Skeletal muscle tissue (tissue), 4 donors: ENCODE results near the gene SRGAP3. TPM values are rescaled to one million over a fixed set of nuclear protein-coding genes. Genes with fewer than 3 reads are reported as not detected.

Experiments used
- H3K27ac ChIP-seq: one replicate; pipeline ENCODE4 v1.7.0; 2013; ENCODE audit warnings: mild to moderate bottlenecking, low read depth, low read length, inconsistent platforms
- H3K27me3 ChIP-seq, 3 donors: one replicate each; pipeline ENCODE4 v1.7.0; 2013; ENCODE audit warnings: low read length in 3 of 3; ENCODE audit not compliant: control insufficient read depth in 3 of 3, insufficient read depth in 3 of 3
- H3K36me3 ChIP-seq, 3 donors: one replicate each; pipeline ENCODE4 v1.7.0; 2013; ENCODE audit warnings: low read length in 3 of 3; ENCODE audit not compliant: control insufficient read depth in 3 of 3, insufficient read depth in 3 of 3
- H3K4me1 ChIP-seq, 3 donors: one replicate each; pipeline ENCODE4 v1.7.0; 2013; ENCODE audit warnings: low read length in 3 of 3, mild to moderate bottlenecking in 3 of 3; ENCODE audit not compliant: control insufficient read depth in 3 of 3, insufficient read depth in 3 of 3
- H3K4me3 ChIP-seq, 3 donors: one replicate each; pipeline ENCODE4 v1.7.0; 2013; ENCODE audit warnings: low read length in 3 of 3
- H3K9ac ChIP-seq, 3 donors: one replicate each; pipeline ENCODE4 v1.7.0; 2013; ENCODE audit warnings: low read length in 3 of 3, mild to moderate bottlenecking in 3 of 3, moderate library complexity in 2 of 3, low read depth in 1 of 3
- H3K9me3 ChIP-seq, 3 donors: one replicate each; pipeline ENCODE4 v1.7.0; 2013; ENCODE audit warnings: low read length in 3 of 3; ENCODE audit not compliant: control insufficient read depth in 3 of 3
- total RNA-seq: library from RNA; depleted of rRNA; stranded (reverse); fragments of >200 nt; gene quantifications from one replicate; pipeline ENCODE4 v1.2.3, GENCODE V29; 2014
- donor health status: Osteomylitis.

SRGAP3 gene
- total RNA-seq, 1 donor from 2014 or later = 15.7 TPM

DNA sequence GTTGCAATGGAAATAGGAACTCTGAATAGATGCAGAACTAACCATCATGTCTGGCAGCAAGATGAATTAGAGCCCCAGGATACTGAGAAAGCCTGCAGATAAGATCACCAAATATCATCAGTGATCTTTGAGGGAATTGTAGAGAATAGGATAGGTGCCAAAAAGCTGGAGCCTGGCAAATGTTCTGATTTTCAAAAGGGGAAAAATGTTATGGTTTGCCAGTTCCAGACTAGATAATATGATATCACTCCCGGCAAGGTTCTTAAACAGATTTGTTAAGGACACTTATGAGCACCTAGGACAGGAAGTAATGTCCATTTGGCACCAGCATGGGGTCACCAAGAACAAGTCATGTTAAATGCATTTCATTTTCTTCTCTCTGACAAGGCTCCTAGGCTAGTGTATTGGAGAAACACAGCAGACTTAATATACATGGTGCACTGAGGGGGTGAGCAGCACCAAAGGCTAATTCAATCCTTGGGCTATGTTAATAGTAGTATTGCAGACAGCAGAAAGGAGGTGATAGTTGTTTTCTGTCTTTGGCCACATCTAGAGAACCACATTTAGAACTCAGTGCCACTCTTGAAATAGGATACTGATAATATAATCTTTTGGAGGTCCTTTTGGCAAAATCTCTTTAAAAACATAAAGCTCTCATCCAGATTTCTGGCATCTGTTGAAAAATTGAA is 4.8 kb downstream of the SRGAP3 start:
- no peak overlapping the region for H3K9ac ChIP-seq
- H3K36me3 ChIP-seq = no peaks in the 10 kb centered on the region
- no peak overlapping the region for H3K27ac ChIP-seq
- H3K27me3 ChIP-seq = no peaks in the 10 kb centered on the region
- H3K9me3 ChIP-seq = no peaks in the 10 kb centered on the region
- no peak overlapping the region for H3K4me3 ChIP-seq
- peaks cover 20 to 25% (median 25%) of the 10 kb centered on the region in 3 donors for H3K4me1 ChIP-seq

DNA sequence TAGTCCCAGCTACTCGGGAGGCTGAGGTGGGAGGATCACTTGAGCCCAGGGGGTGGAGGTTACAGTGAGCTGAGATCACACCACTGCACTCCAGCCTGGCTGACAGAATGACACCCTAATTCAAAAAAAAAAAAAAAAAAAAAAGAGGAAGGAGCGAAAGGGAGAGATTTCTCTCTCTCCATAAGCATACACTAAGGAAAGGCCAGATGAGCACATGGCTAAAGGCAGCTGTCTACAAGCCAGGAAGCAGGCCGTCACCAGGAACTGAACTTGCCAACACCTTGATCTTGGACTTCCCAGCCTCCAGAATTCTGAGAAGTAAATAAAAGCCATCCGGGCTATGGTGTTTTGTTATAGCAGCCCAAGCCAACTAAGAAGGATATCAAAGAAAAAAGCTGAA is 7.5 kb downstream of the SRGAP3 start:
- Histone ChIP-seq H3K27me3 (no peaks in the 10 kb centered on the region), H3K27ac (no peak overlapping the region), H3K9me3 (no peaks in the 10 kb centered on the region), H3K36me3 (no peaks in the 10 kb centered on the region), H3K9ac (no peak overlapping the region), H3K4me1 (peaks cover 0 to 2% (median 0%) of the 10 kb centered on the region in 3 donors), H3K4me3 (no peak overlapping the region)

DNA sequence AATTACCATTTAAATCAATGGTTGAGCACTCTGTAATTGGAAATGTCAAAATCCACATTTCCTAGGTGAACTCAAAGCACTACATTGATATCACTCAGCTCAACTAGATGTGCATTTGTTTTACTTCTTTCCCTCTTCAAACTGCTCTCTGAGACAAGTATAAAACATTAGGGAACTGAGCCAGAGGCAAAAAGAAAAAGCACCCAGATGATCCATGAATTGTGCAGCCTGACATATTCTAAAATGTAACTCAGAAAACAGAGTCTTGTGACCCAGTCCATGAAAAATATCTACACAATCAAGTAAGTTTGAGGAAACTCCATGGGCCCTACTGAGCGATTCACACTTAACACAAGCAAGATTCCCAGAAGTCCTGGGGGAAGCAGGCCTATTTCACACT is 9.8 kb downstream of the SRGAP3 start:
- Histone ChIP-seq H3K27me3 (no peaks in the 10 kb centered on the region), H3K36me3 (no peaks in the 10 kb centered on the region), H3K9ac (no peak overlapping the region), H3K9me3 (no peaks in the 10 kb centered on the region), H3K4me3 (no peak overlapping the region), H3K4me1 (peaks cover 0 to 2% (median 0%) of the 10 kb centered on the region in 3 donors), H3K27ac (no peak overlapping the region)

DNA sequence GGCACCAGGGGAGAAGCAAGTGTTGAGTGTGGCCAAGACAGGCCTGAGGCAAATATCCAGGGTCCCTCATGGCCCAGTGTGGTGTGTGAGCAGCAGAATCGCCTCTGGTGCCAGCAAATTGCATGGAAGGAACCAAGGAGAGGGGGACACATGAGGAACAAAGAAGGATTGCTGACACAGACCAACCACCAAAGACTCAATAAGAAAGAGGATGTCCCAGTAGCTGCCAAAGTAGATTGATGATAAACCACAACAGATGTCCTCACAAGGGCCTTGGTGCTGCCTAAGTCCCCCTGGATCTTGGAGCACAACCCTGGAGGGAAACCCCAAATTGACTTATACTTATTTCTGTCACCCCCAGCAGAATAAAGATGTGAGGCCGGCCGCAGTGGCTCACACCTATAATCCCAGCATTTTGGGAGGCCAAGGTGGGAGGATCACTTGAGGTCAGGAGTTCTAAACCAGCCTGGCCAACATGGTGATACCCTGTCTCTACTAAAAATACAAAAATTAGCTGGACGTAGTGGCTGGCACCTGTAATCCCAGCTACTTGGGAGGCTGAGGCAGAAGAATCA is 10.6 kb downstream of the SRGAP3 start:
- Histone ChIP-seq H3K9ac (no peak overlapping the region), H3K36me3 (no peaks in the 10 kb centered on the region), H3K4me3 (no peak overlapping the region), H3K27me3 (no peaks in the 10 kb centered on the region), H3K9me3 (no peaks in the 10 kb centered on the region), H3K27ac (no peak overlapping the region), H3K4me1 (peaks cover 0 to 2% (median 2%) of the 10 kb centered on the region in 3 donors)

DNA sequence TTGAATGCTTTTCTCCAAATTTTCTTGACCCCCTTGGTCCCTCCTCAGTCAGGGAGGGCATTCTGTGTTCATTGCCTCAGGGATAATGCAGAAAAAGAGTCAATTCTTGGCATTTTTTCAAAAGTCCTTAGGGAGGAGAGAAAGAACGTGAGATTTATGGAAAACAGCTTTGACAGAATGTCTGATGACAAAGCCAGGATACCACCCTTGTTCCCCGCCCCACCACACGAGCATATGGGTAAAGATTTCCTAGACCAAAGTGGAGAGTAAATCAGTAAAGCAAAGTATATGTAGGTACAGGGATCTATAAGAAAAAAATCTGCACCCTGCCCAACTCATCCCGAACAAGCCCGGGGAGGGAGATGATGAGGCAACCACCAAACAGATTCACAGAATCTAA is 11.2 kb downstream of the SRGAP3 start:
- no peaks in the 10 kb centered on the region for H3K27me3 ChIP-seq
- peaks cover 0 to 2% (median 2%) of the 10 kb centered on the region in 3 donors for H3K4me1 ChIP-seq
- no peak overlapping the region for H3K4me3 ChIP-seq
- H3K9me3 ChIP-seq = no peaks in the 10 kb centered on the region
- no peak overlapping the region for H3K27ac ChIP-seq
- no peaks in the 10 kb centered on the region for H3K36me3 ChIP-seq
- H3K9ac ChIP-seq = no peak overlapping the region

DNA sequence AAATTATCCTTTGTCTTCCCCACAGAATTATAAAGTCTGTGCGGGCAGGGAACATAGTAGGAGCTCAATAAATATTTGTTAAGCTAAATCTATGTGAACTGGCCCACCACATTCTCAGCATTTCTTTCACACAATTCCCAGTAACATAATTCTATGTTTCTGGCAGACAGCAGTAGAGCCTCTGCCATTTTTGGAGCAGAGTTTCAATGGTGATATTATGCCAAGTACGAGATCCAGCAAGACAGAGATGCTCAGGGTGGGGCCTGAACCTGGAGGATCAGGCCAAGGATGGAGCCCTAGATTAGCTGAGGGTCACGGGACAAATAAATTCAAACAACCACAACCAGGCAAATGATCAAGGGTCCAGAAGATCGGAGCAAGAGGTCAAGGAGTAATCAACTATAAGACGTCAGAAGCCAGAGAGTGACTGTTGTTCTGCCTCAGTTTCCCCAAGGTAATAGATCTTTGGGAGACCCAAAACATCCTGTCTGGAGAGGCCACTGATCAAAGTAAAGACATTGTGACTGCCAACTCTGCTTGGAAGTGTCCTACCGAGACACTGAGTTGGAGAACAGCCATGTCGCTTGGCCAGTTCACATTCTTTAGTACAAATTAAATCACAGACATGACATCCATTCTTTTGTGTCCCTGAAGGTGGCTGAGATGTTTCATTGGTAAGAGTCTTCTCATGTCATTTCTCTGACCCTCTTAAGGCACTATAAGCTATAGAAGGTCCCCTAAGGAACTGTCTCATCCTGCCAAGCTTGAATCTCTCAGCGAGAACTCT is 15.4 kb downstream of the SRGAP3 start:
- no peaks in the 10 kb centered on the region for H3K27me3 ChIP-seq
- H3K4me3 ChIP-seq = no peak overlapping the region
- no peaks in the 10 kb centered on the region for H3K36me3 ChIP-seq
- no peak overlapping the region for H3K27ac ChIP-seq
- peaks cover 3 to 15% (median 13%) of the 10 kb centered on the region in 3 donors for H3K4me1 ChIP-seq
- H3K9me3 ChIP-seq = no peaks in the 10 kb centered on the region
- no peak overlapping the region for H3K9ac ChIP-seq

DNA sequence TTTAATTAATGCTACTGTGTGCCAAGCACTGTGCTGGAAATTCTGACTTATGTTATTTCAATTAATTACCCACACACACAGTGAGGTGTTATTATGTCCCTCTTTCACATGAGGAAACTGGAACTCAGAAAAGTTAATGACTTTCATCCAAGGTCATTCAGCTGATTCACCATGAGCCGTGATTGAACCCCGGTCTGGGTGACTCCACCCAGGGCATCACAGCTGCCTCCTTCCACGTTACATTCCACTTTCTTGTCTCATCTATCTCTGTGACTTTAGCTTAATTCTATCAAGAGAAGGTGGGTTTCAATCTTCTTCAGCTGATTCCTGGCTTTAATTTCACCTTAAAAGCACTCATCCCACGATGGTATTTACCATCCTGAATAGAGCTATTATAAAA is 16.3 kb downstream of the SRGAP3 start:
- H3K36me3 ChIP-seq = no peaks in the 10 kb centered on the region
- H3K4me3 ChIP-seq = no peak overlapping the region
- H3K9ac ChIP-seq = no peak overlapping the region
- H3K27me3 ChIP-seq = no peaks in the 10 kb centered on the region
- H3K4me1 ChIP-seq = peaks cover 3 to 16% (median 14%) of the 10 kb centered on the region in 3 donors
- H3K27ac ChIP-seq = no peak overlapping the region
- H3K9me3 ChIP-seq = no peaks in the 10 kb centered on the region

DNA sequence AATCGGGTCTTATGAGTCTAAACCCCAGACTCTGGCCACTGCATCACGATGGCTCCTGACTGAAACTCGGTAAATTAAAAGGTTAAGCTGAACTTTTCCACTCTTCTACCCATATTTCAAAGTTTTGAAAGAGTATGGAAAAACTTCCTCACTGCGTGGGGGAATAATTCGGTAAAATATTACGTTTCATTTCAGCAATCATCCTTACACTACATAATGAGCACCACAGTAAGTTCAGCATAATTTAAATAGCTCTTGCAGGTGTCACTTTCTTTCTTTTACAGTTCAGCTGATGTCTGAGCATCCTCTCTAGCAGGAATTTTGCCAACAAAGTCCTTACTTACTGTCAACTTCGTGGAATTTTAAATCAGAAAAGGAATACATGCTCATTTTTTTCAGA is 17.5 kb downstream of the SRGAP3 start:
- no peak overlapping the region for H3K27ac ChIP-seq
- no peaks in the 10 kb centered on the region for H3K36me3 ChIP-seq
- no peak overlapping the region for H3K4me3 ChIP-seq
- no peak overlapping the region for H3K9ac ChIP-seq
- H3K27me3 ChIP-seq = no peaks in the 10 kb centered on the region
- H3K4me1 ChIP-seq = peaks cover 3 to 16% (median 14%) of the 10 kb centered on the region in 3 donors
- no peaks in the 10 kb centered on the region for H3K9me3 ChIP-seq

DNA sequence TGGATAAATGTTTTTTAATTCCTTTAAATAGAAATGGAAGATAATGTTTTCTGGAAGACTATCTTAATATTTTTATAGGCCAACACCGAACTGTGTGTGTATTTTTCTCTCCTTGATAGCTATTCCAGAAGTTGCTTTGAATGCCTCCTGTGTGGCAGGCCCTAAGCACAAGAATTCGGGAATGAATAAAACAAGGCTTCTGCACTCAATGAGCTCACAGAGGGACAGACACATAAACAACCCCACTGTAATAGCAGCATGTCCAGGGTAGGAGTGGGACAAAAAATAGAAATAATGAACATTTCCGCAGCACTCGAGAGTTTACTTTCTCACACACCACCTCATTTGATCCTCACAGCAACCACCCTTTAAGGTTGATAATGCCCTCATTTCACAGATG is 18.0 kb downstream of the SRGAP3 start:
- H3K4me1 ChIP-seq = peaks cover 3 to 16% (median 14%) of the 10 kb centered on the region in 3 donors
- H3K9ac ChIP-seq = no peak overlapping the region
- no peak overlapping the region for H3K27ac ChIP-seq
- no peaks in the 10 kb centered on the region for H3K9me3 ChIP-seq
- no peak overlapping the region for H3K4me3 ChIP-seq
- no peaks in the 10 kb centered on the region for H3K36me3 ChIP-seq
- H3K27me3 ChIP-seq = no peaks in the 10 kb centered on the region

DNA sequence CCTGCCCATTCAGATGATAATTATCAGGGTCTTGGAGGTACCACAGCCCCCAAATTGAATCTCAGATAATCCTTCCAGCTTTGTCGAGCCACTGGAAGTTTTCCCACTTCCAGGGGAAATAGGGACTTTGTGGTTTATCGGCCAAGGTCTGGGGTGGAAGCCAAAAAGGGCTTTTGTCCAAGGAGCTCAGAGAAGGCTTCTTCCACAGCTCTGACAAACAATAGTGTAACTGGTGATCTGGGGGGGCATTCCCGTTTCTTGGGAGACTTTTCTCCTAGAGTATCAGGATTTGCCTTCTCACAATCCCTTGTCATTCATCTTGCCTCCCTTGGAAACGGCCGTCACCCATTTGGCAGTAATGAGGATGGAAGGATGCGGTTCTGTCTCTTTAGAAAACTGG is 18.4 kb downstream of the SRGAP3 start:
- H3K9ac ChIP-seq = no peak overlapping the region
- H3K4me1 ChIP-seq = peaks cover 3 to 16% (median 14%) of the 10 kb centered on the region in 3 donors
- H3K36me3 ChIP-seq = no peaks in the 10 kb centered on the region
- H3K9me3 ChIP-seq = no peaks in the 10 kb centered on the region
- no peak overlapping the region for H3K4me3 ChIP-seq
- no peak overlapping the region for H3K27ac ChIP-seq
- H3K27me3 ChIP-seq = no peaks in the 10 kb centered on the region
